Dedifferentiated amniotic fluid mesenchymal stem cell (primary cell): ENCODE measurements around the gene LTBP3.

Experiments
- DNase-seq: peaks from one replicate; pipeline ENCODE4 v3.0.0-alpha.2; 2016; ENCODE audit errors: extremely low spot score

The LTBP3 gene

DNA sequence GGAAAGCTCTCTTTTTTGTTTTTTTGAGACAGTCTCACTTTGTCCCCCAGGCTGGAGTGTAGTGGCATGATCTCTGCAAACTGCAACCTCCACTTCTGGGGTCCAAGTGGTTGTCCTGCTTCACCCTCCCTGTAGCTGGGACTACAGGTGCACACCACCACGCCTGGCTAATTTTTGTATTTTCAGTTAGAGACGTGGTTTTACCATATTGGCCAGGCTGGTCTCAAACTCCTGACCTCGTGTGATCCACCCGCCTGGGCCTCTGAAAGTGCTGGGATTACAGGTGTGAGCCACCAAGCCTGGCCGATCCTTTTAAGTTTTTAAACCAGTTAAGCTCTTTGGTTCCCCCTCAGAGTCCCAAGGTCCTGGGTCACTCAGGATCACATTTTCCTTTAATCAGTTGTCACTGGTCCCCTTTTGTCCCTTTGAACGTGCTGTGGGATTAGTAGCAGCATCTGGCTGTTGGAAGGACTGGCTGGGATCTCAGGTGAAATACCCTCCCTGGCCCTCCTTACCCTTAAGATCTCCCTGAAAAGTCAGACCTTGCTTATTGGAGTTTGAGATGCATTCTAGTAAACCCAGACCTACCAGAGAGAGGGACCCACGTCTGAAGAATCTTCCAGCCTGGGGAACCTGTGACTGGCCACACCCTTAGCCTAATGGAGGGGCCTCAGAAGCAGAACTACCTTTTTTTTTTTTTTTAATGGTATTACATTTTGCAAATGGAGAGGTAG is 51.2 kb downstream of the LTBP3 start:
- peak; percentile 94 for DNase-seq

DNA sequence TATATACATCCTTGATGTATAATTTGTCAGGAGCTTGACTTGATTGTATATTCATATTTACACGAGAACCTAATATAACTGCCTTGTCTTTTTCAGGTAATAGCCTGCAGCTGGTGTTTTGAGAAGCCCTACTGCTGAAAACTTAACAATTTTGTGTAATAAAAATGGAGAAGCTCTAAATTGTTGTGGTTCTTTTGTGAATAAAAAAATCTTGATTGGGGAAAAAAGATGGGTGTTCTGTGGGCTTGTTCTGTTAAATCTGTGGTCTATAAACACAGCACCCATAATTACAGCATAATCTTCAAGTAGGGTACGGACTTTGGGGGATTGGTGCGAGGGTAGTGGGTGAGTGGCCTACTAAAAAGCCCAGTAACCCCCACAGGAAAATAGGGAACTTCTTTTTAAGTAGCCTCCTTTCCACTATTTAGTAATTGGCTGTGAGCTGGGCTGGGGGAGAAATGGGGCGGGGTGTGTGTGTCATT is 51.8 kb downstream of the LTBP3 start:
- no peak for DNase-seq

DNA sequence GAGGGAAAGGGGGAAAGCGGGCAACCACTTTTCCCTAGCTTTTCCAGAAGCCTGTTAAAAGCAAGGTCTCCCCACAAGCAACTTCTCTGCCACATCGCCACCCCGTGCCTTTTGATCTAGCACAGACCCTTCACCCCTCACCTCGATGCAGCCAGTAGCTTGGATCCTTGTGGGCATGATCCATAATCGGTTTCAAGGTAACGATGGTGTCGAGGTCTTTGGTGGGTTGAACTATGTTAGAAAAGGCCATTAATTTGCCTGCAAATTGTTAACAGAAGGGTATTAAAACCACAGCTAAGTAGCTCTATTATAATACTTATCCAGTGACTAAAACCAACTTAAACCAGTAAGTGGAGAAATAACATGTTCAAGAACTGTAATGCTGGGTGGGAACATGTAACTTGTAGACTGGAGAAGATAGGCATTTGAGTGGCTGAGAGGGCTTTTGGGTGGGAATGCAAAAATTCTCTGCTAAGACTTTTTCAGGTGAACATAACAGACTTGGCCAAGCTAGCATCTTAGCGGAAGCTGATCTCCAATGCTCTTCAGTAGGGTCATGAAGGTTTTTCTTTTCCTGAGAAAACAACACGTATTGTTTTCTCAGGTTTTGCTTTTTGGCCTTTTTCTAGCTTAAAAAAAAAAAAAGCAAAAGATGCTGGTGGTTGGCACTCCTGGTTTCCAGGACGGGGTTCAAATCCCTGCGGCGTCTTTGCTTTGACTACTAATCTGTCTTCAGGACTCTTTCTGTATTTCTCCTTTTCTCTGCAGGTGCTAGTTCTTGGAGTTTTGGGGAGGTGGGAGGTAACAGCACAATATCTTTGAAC is 52.5 kb downstream of the LTBP3 start:
- DNase-seq = no peak

DNA sequence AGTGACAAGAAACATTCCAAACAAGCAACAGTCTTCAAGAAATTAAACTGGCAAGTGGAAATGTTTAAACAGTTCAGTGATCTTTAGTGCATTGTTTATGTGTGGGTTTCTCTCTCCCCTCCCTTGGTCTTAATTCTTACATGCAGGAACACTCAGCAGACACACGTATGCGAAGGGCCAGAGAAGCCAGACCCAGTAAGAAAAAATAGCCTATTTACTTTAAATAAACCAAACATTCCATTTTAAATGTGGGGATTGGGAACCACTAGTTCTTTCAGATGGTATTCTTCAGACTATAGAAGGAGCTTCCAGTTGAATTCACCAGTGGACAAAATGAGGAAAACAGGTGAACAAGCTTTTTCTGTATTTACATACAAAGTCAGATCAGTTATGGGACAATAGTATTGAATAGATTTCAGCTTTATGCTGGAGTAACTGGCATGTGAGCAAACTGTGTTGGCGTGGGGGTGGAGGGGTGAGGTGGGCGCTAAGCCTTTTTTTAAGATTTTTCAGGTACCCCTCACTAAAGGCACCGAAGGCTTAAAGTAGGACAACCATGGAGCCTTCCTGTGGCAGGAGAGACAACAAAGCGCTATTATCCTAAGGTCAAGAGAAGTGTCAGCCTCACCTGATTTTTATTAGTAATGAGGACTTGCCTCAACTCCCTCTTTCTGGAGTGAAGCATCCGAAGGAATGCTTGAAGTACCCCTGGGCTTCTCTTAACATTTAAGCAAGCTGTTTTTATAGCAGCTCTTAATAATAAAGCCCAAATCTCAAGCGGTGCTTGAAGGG is 53.3 kb downstream of the LTBP3 start:
- no peak for DNase-seq

DNA sequence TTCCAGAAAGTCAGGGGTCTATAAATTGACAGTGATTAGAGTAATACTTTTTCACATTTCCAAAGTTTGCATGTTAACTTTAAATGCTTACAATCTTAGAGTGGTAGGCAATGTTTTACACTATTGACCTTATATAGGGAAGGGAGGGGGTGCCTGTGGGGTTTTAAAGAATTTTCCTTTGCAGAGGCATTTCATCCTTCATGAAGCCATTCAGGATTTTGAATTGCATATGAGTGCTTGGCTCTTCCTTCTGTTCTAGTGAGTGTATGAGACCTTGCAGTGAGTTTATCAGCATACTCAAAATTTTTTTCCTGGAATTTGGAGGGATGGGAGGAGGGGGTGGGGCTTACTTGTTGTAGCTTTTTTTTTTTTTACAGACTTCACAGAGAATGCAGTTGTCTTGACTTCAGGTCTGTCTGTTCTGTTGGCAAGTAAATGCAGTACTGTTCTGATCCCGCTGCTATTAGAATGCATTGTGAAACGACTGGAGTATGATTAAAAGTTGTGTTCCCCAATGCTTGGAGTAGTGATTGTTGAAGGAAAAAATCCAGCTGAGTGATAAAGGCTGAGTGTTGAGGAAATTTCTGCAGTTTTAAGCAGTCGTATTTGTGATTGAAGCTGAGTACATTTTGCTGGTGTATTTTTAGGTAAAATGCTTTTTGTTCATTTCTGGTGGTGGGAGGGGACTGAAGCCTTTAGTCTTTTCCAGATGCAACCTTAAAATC is 54.0 kb downstream of the LTBP3 start:
- peak; percentile 54 for DNase-seq

DNA sequence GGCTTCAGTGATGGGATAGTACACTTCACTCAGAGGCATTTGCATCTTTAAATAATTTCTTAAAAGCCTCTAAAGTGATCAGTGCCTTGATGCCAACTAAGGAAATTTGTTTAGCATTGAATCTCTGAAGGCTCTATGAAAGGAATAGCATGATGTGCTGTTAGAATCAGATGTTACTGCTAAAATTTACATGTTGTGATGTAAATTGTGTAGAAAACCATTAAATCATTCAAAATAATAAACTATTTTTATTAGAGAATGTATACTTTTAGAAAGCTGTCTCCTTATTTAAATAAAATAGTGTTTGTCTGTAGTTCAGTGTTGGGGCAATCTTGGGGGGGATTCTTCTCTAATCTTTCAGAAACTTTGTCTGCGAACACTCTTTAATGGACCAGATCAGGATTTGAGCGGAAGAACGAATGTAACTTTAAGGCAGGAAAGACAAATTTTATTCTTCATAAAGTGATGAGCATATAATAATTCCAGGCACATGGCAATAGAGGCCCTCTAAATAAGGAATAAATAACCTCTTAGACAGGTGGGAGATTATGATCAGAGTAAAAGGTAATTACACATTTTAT is 54.7 kb downstream of the LTBP3 start:
- no peak for DNase-seq

DNA sequence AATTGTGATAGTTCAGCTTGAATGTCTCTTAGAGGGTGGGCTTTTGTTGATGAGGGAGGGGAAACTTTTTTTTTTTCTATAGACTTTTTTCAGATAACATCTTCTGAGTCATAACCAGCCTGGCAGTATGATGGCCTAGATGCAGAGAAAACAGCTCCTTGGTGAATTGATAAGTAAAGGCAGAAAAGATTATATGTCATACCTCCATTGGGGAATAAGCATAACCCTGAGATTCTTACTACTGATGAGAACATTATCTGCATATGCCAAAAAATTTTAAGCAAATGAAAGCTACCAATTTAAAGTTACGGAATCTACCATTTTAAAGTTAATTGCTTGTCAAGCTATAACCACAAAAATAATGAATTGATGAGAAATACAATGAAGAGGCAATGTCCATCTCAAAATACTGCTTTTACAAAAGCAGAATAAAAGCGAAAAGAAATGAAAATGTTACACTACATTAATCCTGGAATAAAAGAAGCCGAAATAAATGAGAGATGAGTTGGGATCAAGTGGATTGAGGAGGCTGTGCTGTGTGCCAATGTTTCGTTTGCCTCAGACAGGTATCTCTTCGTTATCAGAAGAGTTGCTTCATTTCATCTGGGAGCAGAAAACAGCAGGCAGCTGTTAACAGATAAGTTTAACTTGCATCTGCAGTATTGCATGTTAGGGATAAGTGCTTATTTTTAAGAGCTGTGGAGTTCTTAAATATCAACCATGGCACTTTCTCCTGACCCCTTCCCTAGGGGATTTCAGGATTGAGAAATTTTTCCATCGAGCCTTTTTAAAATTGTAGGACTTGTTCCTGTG is 55.4 kb downstream of the LTBP3 start:
- no peak for DNase-seq

DNA sequence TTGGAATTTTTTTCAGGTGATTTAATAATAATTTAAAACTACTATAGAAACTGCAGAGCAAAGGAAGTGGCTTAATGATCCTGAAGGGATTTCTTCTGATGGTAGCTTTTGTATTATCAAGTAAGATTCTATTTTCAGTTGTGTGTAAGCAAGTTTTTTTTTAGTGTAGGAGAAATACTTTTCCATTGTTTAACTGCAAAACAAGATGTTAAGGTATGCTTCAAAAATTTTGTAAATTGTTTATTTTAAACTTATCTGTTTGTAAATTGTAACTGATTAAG is 55.9 kb downstream of the LTBP3 start:
- no peak for DNase-seq

DNA sequence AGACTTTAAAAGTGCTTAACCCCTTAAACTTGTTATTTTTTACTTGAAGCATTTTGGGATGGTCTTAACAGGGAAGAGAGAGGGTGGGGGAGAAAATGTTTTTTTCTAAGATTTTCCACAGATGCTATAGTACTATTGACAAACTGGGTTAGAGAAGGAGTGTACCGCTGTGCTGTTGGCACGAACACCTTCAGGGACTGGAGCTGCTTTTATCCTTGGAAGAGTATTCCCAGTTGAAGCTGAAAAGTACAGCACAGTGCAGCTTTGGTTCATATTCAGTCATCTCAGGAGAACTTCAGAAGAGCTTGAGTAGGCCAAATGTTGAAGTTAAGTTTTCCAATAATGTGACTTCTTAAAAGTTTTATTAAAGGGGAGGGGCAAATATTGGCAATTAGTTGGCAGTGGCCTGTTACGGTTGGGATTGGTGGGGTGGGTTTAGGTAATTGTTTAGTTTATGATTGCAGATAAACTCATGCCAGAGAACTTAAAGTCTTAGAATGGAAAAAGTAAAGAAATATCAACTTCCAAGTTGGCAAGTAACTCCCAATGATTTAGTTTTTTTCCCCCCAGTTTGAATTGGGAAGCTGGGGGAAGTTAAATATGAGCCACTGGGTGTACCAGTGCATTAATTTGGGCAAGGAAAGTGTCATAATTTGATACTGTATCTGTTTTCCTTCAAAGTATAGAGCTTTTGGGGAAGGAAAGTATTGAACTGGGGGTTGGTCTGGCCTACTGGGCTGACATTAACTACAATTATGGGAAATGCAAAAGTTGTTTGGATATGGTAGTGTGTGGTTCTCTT is 56.5 kb downstream of the LTBP3 start:
- DNase-seq = no peak

DNA sequence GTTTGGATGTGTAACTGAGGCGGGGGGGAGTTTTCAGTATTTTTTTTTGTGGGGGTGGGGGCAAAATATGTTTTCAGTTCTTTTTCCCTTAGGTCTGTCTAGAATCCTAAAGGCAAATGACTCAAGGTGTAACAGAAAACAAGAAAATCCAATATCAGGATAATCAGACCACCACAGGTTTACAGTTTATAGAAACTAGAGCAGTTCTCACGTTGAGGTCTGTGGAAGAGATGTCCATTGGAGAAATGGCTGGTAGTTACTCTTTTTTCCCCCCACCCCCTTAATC is 57.0 kb downstream of the LTBP3 start:
- DNase-seq = no peak

DNA sequence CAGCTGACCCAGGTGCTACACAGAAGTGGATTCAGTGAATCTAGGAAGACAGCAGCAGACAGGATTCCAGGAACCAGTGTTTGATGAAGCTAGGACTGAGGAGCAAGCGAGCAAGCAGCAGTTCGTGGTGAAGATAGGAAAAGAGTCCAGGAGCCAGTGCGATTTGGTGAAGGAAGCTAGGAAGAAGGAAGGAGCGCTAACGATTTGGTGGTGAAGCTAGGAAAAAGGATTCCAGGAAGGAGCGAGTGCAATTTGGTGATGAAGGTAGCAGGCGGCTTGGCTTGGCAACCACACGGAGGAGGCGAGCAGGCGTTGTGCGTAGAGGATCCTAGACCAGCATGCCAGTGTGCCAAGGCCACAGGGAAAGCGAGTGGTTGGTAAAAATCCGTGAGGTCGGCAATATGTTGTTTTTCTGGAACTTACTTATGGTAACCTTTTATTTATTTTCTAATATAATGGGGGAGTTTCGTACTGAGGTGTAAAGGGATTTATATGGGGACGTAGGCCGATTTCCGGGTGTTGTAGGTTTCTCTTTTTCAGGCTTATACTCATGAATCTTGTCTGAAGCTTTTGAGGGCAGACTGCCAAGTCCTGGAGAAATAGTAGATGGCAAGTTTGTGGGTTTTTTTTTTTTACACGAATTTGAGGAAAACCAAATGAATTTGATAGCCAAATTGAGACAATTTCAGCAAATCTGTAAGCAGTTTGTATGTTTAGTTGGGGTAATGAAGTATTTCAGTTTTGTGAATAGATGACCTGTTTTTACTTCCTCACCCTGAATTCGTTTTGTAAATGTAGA is 57.6 kb downstream of the LTBP3 start:
- DNase-seq = no peak

DNA sequence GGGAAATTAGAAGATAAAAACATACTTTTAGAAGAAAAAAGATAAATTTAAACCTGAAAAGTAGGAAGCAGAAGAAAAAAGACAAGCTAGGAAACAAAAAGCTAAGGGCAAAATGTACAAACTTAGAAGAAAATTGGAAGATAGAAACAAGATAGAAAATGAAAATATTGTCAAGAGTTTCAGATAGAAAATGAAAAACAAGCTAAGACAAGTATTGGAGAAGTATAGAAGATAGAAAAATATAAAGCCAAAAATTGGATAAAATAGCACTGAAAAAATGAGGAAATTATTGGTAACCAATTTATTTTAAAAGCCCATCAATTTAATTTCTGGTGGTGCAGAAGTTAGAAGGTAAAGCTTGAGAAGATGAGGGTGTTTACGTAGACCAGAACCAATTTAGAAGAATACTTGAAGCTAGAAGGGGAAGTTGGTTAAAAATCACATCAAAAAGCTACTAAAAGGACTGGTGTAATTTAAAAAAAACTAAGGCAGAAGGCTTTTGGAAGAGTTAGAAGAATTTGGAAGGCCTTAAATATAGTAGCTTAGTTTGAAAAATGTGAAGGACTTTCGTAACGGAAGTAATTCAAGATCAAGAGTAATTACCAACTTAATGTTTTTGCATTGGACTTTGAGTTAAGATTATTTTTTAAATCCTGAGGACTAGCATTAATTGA is 58.3 kb downstream of the LTBP3 start:
- peak; percentile 14 for DNase-seq

DNA sequence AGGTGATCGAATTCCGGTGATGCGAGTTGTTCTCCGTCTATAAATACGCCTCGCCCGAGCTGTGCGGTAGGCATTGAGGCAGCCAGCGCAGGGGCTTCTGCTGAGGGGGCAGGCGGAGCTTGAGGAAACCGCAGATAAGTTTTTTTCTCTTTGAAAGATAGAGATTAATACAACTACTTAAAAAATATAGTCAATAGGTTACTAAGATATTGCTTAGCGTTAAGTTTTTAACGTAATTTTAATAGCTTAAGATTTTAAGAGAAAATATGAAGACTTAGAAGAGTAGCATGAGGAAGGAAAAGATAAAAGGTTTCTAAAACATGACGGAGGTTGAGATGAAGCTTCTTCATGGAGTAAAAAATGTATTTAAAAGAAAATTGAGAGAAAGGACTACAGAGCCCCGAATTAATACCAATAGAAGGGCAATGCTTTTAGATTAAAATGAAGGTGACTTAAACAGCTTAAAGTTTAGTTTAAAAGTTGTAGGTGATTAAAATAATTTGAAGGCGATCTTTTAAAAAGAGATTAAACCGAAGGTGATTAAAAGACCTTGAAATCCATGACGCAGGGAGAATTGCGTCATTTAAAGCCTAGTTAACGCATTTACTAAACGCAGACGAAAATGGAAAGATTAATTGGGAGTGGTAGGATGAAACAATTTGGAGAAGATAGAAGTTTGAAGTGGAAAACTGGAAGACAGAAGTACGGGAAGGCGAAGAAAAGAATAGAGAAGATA is 59.0 kb downstream of the LTBP3 start, which contains the start of gene MALAT1:
Gene MALAT1, plus strand, starts transcription at position 69 of the 736 bp plus-strand sequence.
- DNase-seq = peak; percentile 93

DNA sequence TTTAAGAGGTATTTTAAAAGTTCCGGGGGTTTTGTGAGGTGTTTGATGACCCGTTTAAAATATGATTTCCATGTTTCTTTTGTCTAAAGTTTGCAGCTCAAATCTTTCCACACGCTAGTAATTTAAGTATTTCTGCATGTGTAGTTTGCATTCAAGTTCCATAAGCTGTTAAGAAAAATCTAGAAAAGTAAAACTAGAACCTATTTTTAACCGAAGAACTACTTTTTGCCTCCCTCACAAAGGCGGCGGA is 59.5 kb downstream of the LTBP3 start:
- peak; percentile 14 for DNase-seq

DNA sequence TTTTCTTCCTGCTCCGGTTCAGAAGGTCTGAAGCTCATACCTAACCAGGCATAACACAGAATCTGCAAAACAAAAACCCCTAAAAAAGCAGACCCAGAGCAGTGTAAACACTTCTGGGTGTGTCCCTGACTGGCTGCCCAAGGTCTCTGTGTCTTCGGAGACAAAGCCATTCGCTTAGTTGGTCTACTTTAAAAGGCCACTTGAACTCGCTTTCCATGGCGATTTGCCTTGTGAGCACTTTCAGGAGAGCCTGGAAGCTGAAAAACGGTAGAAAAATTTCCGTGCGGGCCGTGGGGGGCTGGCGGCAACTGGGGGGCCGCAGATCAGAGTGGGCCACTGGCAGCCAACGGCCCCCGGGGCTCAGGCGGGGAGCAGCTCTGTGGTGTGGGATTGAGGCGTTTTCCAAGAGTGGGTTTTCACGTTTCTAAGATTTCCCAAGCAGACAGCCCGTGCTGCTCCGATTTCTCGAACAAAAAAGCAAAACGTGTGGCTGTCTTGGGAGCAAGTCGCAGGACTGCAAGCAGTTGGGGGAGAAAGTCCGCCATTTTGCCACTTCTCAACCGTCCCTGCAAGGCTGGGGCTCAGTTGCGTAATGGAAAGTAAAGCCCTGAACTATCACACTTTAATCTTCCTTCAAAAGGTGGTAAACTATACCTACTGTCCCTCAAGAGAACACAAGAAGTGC is 60.0 kb downstream of the LTBP3 start:
- no peak for DNase-seq

DNA sequence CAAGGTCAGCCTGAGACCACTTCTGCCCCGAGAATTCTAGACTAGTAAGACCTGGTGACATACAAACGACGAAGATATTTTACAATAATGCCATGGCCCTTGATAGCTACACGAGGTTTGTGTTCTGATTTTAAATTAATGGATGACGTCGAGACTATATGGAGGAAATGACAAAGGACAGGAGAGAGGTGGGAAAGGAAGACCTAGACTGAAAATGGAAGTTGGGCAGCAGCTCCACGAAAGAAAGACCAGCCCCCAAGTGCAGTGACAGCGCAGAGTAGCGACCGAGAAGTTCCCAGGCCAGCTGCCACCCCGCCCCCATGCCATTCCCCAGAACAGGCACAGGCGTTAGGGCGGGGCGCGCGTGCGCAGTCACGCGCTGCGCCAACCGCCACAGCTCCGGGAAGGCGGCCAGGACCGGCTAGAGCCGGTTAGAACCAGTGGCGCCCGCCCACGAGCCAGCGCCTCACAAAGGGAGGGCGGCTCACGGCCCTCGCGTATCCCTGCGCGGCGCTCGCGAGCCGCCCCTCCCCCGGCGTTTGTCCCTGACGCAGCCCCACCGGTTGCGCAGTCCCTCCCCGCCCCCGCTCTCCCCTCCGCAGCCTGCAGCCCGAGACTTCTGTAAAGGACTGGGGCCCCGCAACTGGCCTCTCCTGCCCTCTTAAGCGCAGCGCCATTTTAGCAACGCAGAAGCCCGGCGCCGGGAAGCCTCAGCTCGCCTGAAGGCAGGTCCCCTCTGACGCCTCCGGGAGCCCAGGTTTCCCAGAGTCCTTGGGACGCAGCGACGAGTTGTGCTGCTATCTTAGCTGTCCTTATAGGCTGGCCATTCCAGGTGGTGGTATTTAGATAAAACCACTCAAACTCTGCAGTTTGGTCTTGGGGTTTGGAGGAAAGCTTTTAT is 60.8 kb downstream of the LTBP3 start:
- peak; percentile 95 for DNase-seq
